HepG2 (cell line): Measurements from ENCODE around the gene TMEM237. TPM values are rescaled to one million over a fixed set of nuclear protein-coding genes. Genes with fewer than 3 reads are reported as not detected.

ENCODE experiments used
- ATAC-seq: fragments of 200-7000 bp; cut with Tn5 transposase; 3 replicates; pipeline ENCODE4 v1.9.1; 2020; ENCODE audit warnings: mild to moderate bottlenecking, moderate library complexity
- BruUV-seq: library from RNA; stranded (reverse); fragments of 400-500 nt; replicated peaks from 2 replicates; lab custom pipeline; 2021; lab: Mats Ljungman, UMichigan
- CTCF ChIA-PET: fragments of 300-600 bp; formaldehyde crosslinking; extraction: SDS; loops from one replicate; lab custom pipeline; 2021; ENCODE audit warnings: low total read pairs, inconsistent platforms, low intra/inter-chr PET ratio; lab: Yijun Ruan, JAX
- POLR2A ChIA-PET: fragments of 350-600 bp; sonication (Branson Sonifier 250); formaldehyde crosslinking; loops from one replicate; lab custom pipeline; 2020; ENCODE audit warnings: antibody characterized with exemption, inconsistent platforms; lab: Yijun Ruan, JAX
- DNase-seq: peaks from one replicate; pipeline ENCODE4 v3.0.0-alpha.2; 2015; ENCODE audit warnings: low spot score
- FAIRE-seq: peaks from 3 replicates; lab custom pipeline; 2011; peaks lifted over from hg19 to GRCh38; lab: Jason Lieb, UNC
- H2AFZ ChIP-seq: one replicate; pipeline ENCODE4 v1.6.1; 2011; ENCODE audit warnings: low read length, inconsistent platforms
- H3K27ac ChIP-seq: fragments of 300-600 bp; 3 replicates; pipeline ENCODE4 v1.8.0; 2011; ENCODE audit warnings: mixed run types, mild to moderate bottlenecking, mixed read lengths, low read length, inconsistent platforms; ENCODE audit not compliant: insufficient read depth; ENCODE audit errors: extremely low read length
- H3K27me3 ChIP-seq, 2 experiments: fragments of 200-600 bp in 1 of 2; 2 replicates in 1 of 2; 3 replicates in 1 of 2; pipeline versions ENCODE4 v1.6.0 to v1.8.0; 2011; ENCODE audit warnings: low read length in 2 of 2, mild to moderate bottlenecking in 2 of 2, moderate library complexity in 2 of 2, inconsistent platforms in 1 of 2; ENCODE audit not compliant: insufficient read depth in 2 of 2, control insufficient read depth in 1 of 2
- H3K36me3 ChIP-seq, 2 experiments: fragments of 200-600 bp in 1 of 2; replicated peaks in 1 of 2; 2 replicates in 1 of 2; 3 replicates in 1 of 2; pipeline versions ENCODE4 v1.5.1 to v1.8.0; 2011; ENCODE audit warnings: low read length in 2 of 2, inconsistent platforms in 1 of 2; ENCODE audit not compliant: insufficient read depth in 2 of 2, control insufficient read depth in 1 of 2
- H3K4me1 ChIP-seq: 2 replicates; pipeline ENCODE4 v1.5.1; 2012; ENCODE audit warnings: low read length, inconsistent platforms; ENCODE audit not compliant: insufficient read depth
- H3K4me2 ChIP-seq: 2 replicates; pipeline ENCODE4 v1.6.0; 2011; ENCODE audit warnings: low read depth, low read length, inconsistent platforms
- H3K4me3 ChIP-seq, 3 experiments: fragments of 200-600 bp in 1 of 3; sonication (generic), shearing (Covaris generic) in 1 of 3; replicated peaks in 1 of 3; 2 replicates each; pipeline ENCODE4 v1.5.1; 2011 to 2016; ENCODE audit warnings: low read length in 3 of 3, inconsistent platforms in 2 of 3, low read depth in 2 of 3, mild to moderate bottlenecking in 2 of 3, control low read depth in 1 of 3, mixed read lengths in 1 of 3; ENCODE audit not compliant: insufficient read depth in 1 of 3
- H3K79me2 ChIP-seq: one replicate; pipeline ENCODE4 v1.6.1; 2011; ENCODE audit warnings: low read length, inconsistent platforms; ENCODE audit not compliant: insufficient read depth
- H3K9ac ChIP-seq: 2 replicates; pipeline ENCODE4 v1.6.0; 2011; ENCODE audit warnings: mild to moderate bottlenecking, low read depth, low read length, inconsistent platforms; ENCODE audit not compliant: insufficient read depth
- H3K9me3 ChIP-seq: 2 replicates; pipeline ENCODE4 v1.5.1; 2012; ENCODE audit warnings: mild to moderate bottlenecking, low read length
- H4K20me1 ChIP-seq: 2 replicates; pipeline ENCODE4 v1.6.0; 2011; ENCODE audit warnings: inconsistent platforms, mild to moderate bottlenecking, low read length, moderate library complexity; ENCODE audit not compliant: insufficient read depth
- ASH2L ChIP-seq: fragments of 300-600, 200-600 bp; sonication (generic); IDR thresholded peaks from 2 replicates; pipeline ENCODE4 v1.7.0; 2017; ENCODE audit warnings: low read depth, mild to moderate bottlenecking, moderate library complexity, mixed read lengths, low read length; ENCODE audit not compliant: insufficient read length
- GATA4 ChIP-seq: sonication (generic); IDR thresholded peaks from 2 replicates; pipeline ENCODE4 v1.6.1; 2016; ENCODE audit warnings: antibody characterized with exemption, low read depth, borderline replicate concordance
- ZNF136 ChIP-seq: sonication (generic); formaldehyde crosslinking; IDR thresholded peaks from 2 replicates; pipeline ENCODE4 v1.8.1; 2022; ENCODE audit warnings: low read depth, mild to moderate bottlenecking, moderate library complexity, missing genetic modification reagents
- ZNF30 ChIP-seq: sonication (generic); formaldehyde crosslinking; IDR thresholded peaks from 2 replicates; pipeline ENCODE4 v1.5.0; 2020; ENCODE audit warnings: mild to moderate bottlenecking, missing genetic modification reagents
- ZNF7 ChIP-seq: IDR thresholded peaks from 2 replicates; pipeline ENCODE4 v1.6.1; 2016; ENCODE audit warnings: missing biosample characterization, missing genetic modification reagents
- ZSCAN30 ChIP-seq: sonication (generic); formaldehyde crosslinking; IDR thresholded peaks from 2 replicates; pipeline ENCODE4 v1.5.0; 2020; ENCODE audit warnings: mild to moderate bottlenecking, missing genetic modification reagents
- WGBS: methylation state at CpG from one replicate; pipeline ENCODE4 v1.1.6; 2017; ENCODE audit warnings: low lambda C conversion rate; 5-methylcytosine and 5-hydroxymethylcytosine counted together
- in situ Hi-C: cut with HindIII; loops from 2 replicates; pipeline ENCODE4 v1.10.0; 2017; ENCODE audit warnings: low pct_unique_long_range_greater_than_20kb; ENCODE audit not compliant: extremely low pct_ligation_motif_present
- intact Hi-C: fragments of 100-400 bp; cut with micrococcal nuclease; formaldehyde crosslinking; loops from one replicate; pipeline ENCODE4 v1.10.0; 2022; ENCODE audit not compliant: unreplicated experiment
- polyA plus RNA-seq, 8 experiments: library from polyadenylated mRNA; depleted of rRNA in 3 of 8; stranded (reverse) in 7 of 8; unstranded in 1 of 8; fragments of >200 nt; fragmentation: Illumina TruSeq in 4 of 8; extraction: Trizol in 4 of 8; gene quantifications; 2 replicates each; pipeline versions ENCODE4 v1.2.1 to v1.2.3, GENCODE V29; 2011 to 2016; ENCODE audit warnings: low read depth in 4 of 8, missing spikeins in 1 of 8, mixed read lengths in 1 of 8; ENCODE audit not compliant: insufficient read depth in 1 of 8
- total RNA-seq, 5 experiments: library from RNA; depleted of rRNA; stranded (reverse); fragments of >200 nt; fragmentation: Illumina TruSeq; extraction: Trizol; gene quantifications; 2 replicates each; pipeline ENCODE4 v1.2.3, GENCODE V29; 2016; ENCODE audit warnings: low read depth in 1 of 5
- TF ChIP-seq, protein P1 (sequence below): sonication (generic); formaldehyde crosslinking; IDR thresholded peaks from 2 replicates; pipeline ENCODE4 v1.8.0; 2022; ENCODE audit warnings: missing genetic modification reagents, low read depth, mild to moderate bottlenecking, borderline replicate concordance

TMEM237 gene
- total and polyA plus RNA-seq, 2 of the 13 experiments (the other 11 are each of a cell fraction or from before 2014, with no cell fraction given): 21.8 to 36.1 TPM

DNA sequence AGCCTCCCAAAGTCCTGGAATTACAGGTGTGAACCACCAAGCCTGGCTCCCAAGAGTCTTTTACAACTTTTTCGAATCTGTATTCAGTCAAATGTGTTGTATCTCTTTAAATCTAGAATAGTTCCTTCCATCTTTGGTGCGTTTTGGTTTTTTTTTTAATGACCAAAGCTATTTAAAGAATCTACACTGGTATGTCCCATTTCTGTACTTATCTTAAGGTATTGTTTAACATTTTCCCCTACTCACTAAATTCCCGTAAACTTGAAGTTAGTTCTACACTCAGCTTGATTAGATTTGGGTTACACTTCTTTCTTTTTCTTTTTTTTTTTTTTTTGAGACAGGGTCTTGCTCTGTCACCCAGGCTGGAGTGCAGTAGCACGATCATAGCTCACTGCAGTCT is 63.8 kb downstream of the TMEM237 start:
- intact Hi-C loops (no loop called here), in situ Hi-C loops (no loop called here)
- no peak for DNase-seq
- Histone ChIP-seq H3K4me2 (no peak overlapping the region), H2AFZ (no peak overlapping the region), H3K9me3 (no peaks in the 10 kb centered on the region), H4K20me1 (no peaks in the 10 kb centered on the region), H3K27ac (no peak overlapping the region), H3K4me3 (no peak overlapping the region), H3K36me3 (no peaks in the 10 kb centered on the region), H3K27me3 (no peaks in the 10 kb centered on the region), H3K79me2 (no peaks in the 10 kb centered on the region), H3K4me1 (peaks cover 15% of the 10 kb centered on the region), H3K9ac (no peak overlapping the region)
- ChIA-PET POLR2A (no interaction called here), CTCF (no interaction called here)
- FAIRE-seq: no peak
- WGBS: 17% methylated on average over 4 of the region's 4 CpGs
- no TSS peak for BruUV-seq
- TF ChIP-seq ZSCAN30 (CRISPR knock-in tag) (no peak), GATA4 (no peak), ZNF136 (CRISPR knock-in tag) (no peak), ZNF30 (CRISPR knock-in tag) (no peak)
- TF ChIP-seq, protein P1, sequence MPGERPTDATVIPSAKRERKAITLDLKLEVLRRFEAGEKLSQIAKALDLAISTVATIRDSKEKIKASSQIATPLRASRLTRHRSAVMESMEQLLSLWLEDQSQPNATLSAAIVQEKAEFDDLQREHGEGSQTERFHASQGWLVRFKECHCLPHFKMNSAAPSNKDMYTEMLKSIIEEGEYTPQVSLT (CRISPR knock-in tag): no peak
- ATAC-seq: no peak

DNA sequence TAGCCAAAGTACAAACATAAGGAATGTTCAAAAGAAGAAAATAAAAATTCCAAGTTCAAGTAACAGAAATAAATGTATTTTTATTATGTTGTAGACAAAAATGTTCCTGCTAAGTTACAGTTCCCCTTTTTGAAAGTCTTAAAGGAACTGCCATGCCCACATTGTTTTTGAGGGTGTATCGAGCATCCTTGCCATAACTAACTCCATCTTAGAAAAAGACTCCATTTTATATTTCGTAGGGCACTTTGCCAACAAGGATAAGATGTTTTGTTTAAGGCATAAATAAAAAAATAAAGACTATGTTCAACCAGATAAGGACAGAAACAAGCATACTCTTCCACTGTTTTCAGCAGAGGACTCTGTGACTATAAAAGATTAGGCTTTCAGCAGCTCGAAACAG is 67.3 kb downstream of the TMEM237 start:
- CTCF ChIA-PET: no interaction called here
- 4% methylated on average over 3 of the region's 3 CpGs for WGBS
- POLR2A ChIA-PET: no interaction called here
- no peak for DNase-seq
- Histone ChIP-seq H3K9me3 (no peaks in the 10 kb centered on the region), H3K4me3 (no peak overlapping the region), H2AFZ (no peak overlapping the region), H3K36me3 (no peaks in the 10 kb centered on the region), H3K4me2 (no peak overlapping the region), H3K9ac (no peak overlapping the region), H4K20me1 (no peaks in the 10 kb centered on the region), H3K27me3 (no peaks in the 10 kb centered on the region), H3K4me1 (peaks cover 13% of the 10 kb centered on the region), H3K27ac (no peak overlapping the region), H3K79me2 (no peaks in the 10 kb centered on the region)
- ATAC-seq: no peak
- BruUV-seq: no TSS peak
- in situ Hi-C loops (no loop called here), intact Hi-C loops (no loop called here)
- TF ChIP-seq ZNF7 (no peak), ASH2L (no peak)
- no peak for FAIRE-seq
